Hepatocyte (in vitro differentiated cells): Measurements from ENCODE around the gene BORCS6. TPM values are rescaled to one million over a fixed set of nuclear protein-coding genes. Genes with fewer than 3 reads are reported as not detected.
A peak's percentile ranks its signal among the peaks of the same experiment; 100 is the strongest.

Source experiments
- DNase-seq: peaks from one replicate; pipeline ENCODE4 v3.0.0-alpha.2; 2016; ENCODE audit warnings: low spot score
- H2AFZ ChIP-seq: fragments of 200-600 bp; sonication (generic); 2 replicates; pipeline ENCODE4 v1.6.0; 2016; ENCODE audit warnings: antibody characterized with exemption, mild to moderate bottlenecking
- H3K27ac ChIP-seq: fragments of 200-600 bp; sonication (generic); 2 replicates; pipeline ENCODE4 v1.5.1; 2016; ENCODE audit warnings: mild to moderate bottlenecking
- H3K27me3 ChIP-seq: fragments of 200-600 bp; sonication (generic); 2 replicates; pipeline ENCODE4 v1.6.1; 2016
- H3K36me3 ChIP-seq: fragments of 200-600 bp; sonication (generic); replicated peaks from 2 replicates; pipeline ENCODE4 v1.5.1; 2016; ENCODE audit warnings: low read depth; ENCODE audit not compliant: insufficient read depth
- H3K4me1 ChIP-seq: fragments of 200-600 bp; sonication (generic); 2 replicates; pipeline ENCODE4 v1.5.1; 2016; ENCODE audit warnings: mild to moderate bottlenecking, moderate library complexity; ENCODE audit not compliant: insufficient read depth
- H3K4me2 ChIP-seq: fragments of 200-600 bp; sonication (generic); 2 replicates; pipeline ENCODE4 v1.6.0; 2016
- H3K4me3 ChIP-seq: fragments of 200-600 bp; sonication (generic); 2 replicates; pipeline ENCODE4 v1.5.1; 2016; ENCODE audit warnings: mild to moderate bottlenecking
- H3K79me2 ChIP-seq: fragments of 200-600 bp; sonication (generic); 2 replicates; pipeline ENCODE4 v1.6.0; 2017; ENCODE audit warnings: mild to moderate bottlenecking
- H3K9me2 ChIP-seq: fragments of 200-600 bp; sonication (generic); replicated peaks from 2 replicates; pipeline ENCODE4 v1.6.0; 2017; ENCODE audit warnings: mild to moderate bottlenecking; ENCODE audit not compliant: insufficient read depth
- H3K9me3 ChIP-seq: fragments of 200-600 bp; sonication (generic); 2 replicates; pipeline ENCODE4 v1.5.1; 2016; ENCODE audit warnings: low read depth, mild to moderate bottlenecking
- H4K20me1 ChIP-seq: fragments of 200-600 bp; sonication (generic); 2 replicates; pipeline ENCODE4 v1.6.0; 2016; ENCODE audit warnings: mild to moderate bottlenecking; ENCODE audit not compliant: insufficient read depth, poor library complexity, severe bottlenecking
- EZH2 ChIP-seq: fragments of 200-600 bp; sonication (generic); IDR thresholded peaks from 2 replicates; pipeline ENCODE4 v1.6.1; 2016; ENCODE audit warnings: antibody characterized with exemption, mild to moderate bottlenecking, borderline replicate concordance
- EZH2phosphoT487 ChIP-seq: fragments of 200-600 bp; sonication (generic); IDR thresholded peaks from one replicate; pipeline ENCODE4 v1.6.1; 2018; ENCODE audit warnings: antibody characterized with exemption, mild to moderate bottlenecking, low read depth, moderate library complexity; ENCODE audit not compliant: unreplicated experiment, severe bottlenecking
- WGBS: methylation state at CpG from one replicate; pipeline ENCODE4 v1.1.6; 2016; ENCODE audit warnings: low lambda C conversion rate; ENCODE audit errors: missing lambda C conversion rate; 5-methylcytosine and 5-hydroxymethylcytosine counted together
- polyA plus RNA-seq: library from polyadenylated mRNA; unstranded; fragments of >200 nt; fragmentation: Nextera tagmentation; extraction: Ambion mirVana; gene quantifications from 2 replicates; pipeline ENCODE4 v1.2.1, GENCODE V29; 2016
- total RNA-seq: library from RNA; depleted of rRNA; stranded (reverse); fragments of >200 nt; gene quantifications from 2 replicates; pipeline ENCODE4 v1.2.3, GENCODE V29; 2014
- TF ChIP-seq, protein P1 (sequence below): fragments of 200-600 bp; sonication (generic); IDR thresholded peaks from 2 replicates; pipeline ENCODE4 v1.5.1; 2016; ENCODE audit warnings: antibody characterized with exemption, mild to moderate bottlenecking; ENCODE audit not compliant: poor library complexity

The BORCS6 gene
- total and polyA plus RNA-seq, 2 experiments from 2014 or later = 9.4 to 10.2 TPM

DNA sequence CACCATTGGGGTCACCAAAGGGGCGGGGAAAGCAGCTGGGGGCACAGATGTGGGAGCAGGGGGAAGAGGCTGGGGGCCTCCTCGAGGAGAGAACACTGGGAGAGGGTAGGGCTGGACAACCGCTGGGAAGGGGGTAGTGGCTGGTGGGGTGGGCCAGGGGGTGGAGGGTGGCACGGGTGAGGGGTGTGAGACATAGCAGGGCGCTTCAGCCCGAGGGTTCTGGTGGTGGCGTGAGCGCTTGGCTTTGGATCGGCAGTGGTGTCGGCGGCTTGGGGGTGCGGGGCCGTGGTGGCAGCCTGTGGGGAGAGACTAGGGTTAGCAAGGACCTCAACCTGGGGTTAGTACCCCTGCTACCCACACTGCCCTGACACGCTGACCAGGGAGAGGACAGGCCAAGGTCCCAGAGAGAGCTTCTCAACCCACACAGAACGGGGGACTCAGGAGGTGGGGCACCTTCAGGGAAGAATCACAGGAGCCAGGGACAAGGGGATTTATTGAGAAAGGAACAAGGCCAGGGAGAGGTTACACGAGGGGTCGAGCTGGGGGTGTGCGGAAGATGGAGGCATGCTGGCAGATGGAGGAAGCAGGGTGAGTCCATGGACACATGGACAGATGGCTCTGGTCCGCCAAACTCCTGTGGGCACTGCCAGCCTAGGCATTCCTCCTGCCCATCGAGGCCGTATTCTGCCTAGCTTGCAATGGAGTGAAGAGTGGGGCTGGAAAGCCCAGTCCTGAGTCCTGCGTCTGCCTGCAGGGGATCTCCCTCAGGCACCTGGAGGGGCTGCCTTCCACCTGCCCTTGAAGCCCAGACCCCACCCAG is 46.2 kb downstream of the BORCS6 start:
- TF ChIP-seq EZH2phosphoT487 (no peak), EZH2 (no peak)
- TF ChIP-seq, protein P1, sequence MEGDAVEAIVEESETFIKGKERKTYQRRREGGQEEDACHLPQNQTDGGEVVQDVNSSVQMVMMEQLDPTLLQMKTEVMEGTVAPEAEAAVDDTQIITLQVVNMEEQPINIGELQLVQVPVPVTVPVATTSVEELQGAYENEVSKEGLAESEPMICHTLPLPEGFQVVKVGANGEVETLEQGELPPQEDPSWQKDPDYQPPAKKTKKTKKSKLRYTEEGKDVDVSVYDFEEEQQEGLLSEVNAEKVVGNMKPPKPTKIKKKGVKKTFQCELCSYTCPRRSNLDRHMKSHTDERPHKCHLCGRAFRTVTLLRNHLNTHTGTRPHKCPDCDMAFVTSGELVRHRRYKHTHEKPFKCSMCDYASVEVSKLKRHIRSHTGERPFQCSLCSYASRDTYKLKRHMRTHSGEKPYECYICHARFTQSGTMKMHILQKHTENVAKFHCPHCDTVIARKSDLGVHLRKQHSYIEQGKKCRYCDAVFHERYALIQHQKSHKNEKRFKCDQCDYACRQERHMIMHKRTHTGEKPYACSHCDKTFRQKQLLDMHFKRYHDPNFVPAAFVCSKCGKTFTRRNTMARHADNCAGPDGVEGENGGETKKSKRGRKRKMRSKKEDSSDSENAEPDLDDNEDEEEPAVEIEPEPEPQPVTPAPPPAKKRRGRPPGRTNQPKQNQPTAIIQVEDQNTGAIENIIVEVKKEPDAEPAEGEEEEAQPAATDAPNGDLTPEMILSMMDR = no peak
- Histone ChIP-seq H3K27ac (no peak overlapping the region), H3K4me2 (no peak overlapping the region), H3K4me3 (no peak overlapping the region), H4K20me1 (peaks cover 59% of the 10 kb centered on the region), H3K9me3 (no peaks in the 10 kb centered on the region), H2AFZ (no peak overlapping the region), H3K36me3 (no peaks in the 10 kb centered on the region), H3K27me3 (no peaks in the 10 kb centered on the region), H3K79me2 (peaks cover 6% of the 10 kb centered on the region), H3K9me2 (no peaks in the 10 kb centered on the region), H3K4me1 (peaks cover 5% of the 10 kb centered on the region)
- no peak for DNase-seq
- 98% methylated on average over 11 of the region's 22 CpGs for WGBS

DNA sequence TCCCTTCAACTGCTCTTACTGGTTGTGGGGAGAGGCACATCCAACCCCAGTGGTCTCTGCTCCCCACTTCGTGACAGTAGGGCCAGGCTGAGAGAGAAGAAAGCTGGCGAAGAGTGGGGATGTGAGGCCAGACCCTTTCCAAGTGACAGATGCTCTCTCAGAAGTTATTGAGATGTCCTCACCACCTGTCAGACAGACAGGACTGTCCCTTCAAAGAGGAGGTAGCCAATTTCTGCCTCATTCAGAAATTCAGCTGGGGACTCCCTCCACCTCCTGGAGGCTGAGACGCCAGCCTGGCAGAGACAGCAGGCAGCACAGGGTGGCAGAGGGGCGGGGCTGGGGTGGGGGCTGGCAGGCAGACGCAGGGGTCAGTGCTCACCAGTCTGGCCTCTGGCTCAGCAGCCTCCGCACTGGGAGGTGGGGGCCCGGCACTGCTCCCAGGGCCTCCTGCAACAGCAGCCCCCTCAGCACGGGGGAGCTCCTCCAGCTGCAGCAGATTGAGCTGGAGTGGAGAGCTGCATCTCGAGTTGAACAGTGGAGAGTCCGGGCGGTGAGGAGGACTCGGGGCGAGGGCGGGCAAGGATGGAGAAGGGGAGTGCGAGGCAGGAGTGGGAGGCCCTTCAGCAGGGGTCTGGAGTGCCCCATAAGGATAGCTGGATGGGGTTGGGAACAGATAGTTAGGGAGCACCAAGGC is 46.9 kb downstream of the BORCS6 start:
- no peak for DNase-seq
- 95% methylated on average over 15 of the region's 15 CpGs for WGBS

DNA sequence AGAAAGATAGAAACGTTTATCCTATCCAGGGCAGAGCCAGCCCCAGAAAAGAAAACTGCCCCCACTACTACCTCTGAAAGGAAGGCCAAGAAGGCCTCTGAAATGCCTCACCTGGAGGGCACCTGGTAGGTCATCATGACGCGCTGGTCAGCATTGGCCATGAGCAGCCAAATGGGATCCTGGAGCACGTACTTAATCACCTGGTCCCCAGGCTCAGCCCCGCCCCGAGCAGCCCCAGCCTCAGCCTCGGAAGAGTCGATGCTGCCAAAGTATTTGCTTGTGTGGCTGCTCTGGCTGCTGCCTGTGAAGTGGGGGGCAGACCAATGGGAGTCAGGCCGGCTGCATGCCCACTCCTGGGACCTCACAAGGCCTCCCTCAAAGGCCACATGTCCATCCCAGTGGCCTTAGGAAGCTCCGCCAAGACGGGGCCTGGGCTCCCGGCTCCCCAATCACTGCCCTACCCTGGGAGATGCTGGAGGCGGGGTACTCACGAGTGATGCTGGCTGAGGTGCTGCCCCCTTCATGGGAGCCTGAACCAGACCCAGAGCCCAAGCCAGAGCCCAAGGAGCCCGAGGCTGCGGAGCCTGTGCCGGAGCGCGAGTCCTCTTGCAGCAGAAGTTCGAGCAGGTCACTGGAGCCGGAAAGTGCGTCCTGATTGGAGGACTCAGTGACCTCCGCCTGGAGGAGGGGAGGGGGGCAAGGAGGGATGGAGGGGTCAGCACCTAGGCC is 47.7 kb downstream of the BORCS6 start:
- Histone ChIP-seq H3K4me3 (no peak overlapping the region), H3K79me2 (no peaks in the 10 kb centered on the region), H3K27me3 (no peaks in the 10 kb centered on the region), H2AFZ (no peak overlapping the region), H3K4me2 (no peak overlapping the region), H3K27ac (no peak overlapping the region), H4K20me1 (peaks cover 46% of the 10 kb centered on the region), H3K9me2 (no peaks in the 10 kb centered on the region), H3K4me1 (peaks cover 8% of the 10 kb centered on the region), H3K9me3 (no peaks in the 10 kb centered on the region), H3K36me3 (no peaks in the 10 kb centered on the region)
- 90% methylated on average over 23 of the region's 23 CpGs for WGBS
- TF ChIP-seq, protein P1 = no peak
- TF ChIP-seq EZH2 (no peak), EZH2phosphoT487 (no peak)
- peak; percentile 10 for DNase-seq

More for the DNA sequence above, 46.9 kb downstream of the BORCS6 start:
- TF ChIP-seq, protein P1 = no peak
- TF ChIP-seq EZH2 (no peak), EZH2phosphoT487 (no peak)
- H3K27ac ChIP-seq = no peak overlapping the region
- no peaks in the 10 kb centered on the region for H3K36me3 ChIP-seq
- H3K9me2 ChIP-seq = no peaks in the 10 kb centered on the region
- no peak overlapping the region for H3K4me2 ChIP-seq
- H3K4me1 ChIP-seq = peaks cover 5% of the 10 kb centered on the region
- peaks cover 52% of the 10 kb centered on the region for H4K20me1 ChIP-seq
- no peaks in the 10 kb centered on the region for H3K9me3 ChIP-seq
- no peak overlapping the region for H3K4me3 ChIP-seq
- H2AFZ ChIP-seq = no peak overlapping the region
- H3K79me2 ChIP-seq = no peaks in the 10 kb centered on the region
- no peaks in the 10 kb centered on the region for H3K27me3 ChIP-seq
